BLaER1 (cell line): ENCODE measurements around the gene BEST3.

Source experiments
- H3K27ac ChIP-seq: shearing (Covaris generic); formaldehyde crosslinking; 2 replicates; pipeline ENCODE4 v1.8.1; 2022
- H3K27me3 ChIP-seq: shearing (Covaris generic); formaldehyde crosslinking; 2 replicates; pipeline ENCODE4 v1.8.1; 2022
- H3K36me3 ChIP-seq: shearing (Covaris generic); formaldehyde crosslinking; 2 replicates; pipeline ENCODE4 v1.8.1; 2022
- H3K4me1 ChIP-seq: shearing (Covaris generic); formaldehyde crosslinking; 2 replicates; pipeline ENCODE4 v1.8.1; 2022
- H3K4me2 ChIP-seq: shearing (Covaris generic); formaldehyde crosslinking; 2 replicates; pipeline ENCODE4 v1.8.1; 2022
- H3K4me3 ChIP-seq: shearing (Covaris generic); formaldehyde crosslinking; 2 replicates; pipeline ENCODE4 v1.8.1; 2022
- H3K9ac ChIP-seq: shearing (Covaris generic); formaldehyde crosslinking; 2 replicates; pipeline ENCODE4 v1.8.1; 2022
- H3K9me3 ChIP-seq: shearing (Covaris generic); formaldehyde crosslinking; 2 replicates; pipeline ENCODE4 v1.8.1; 2022
- H4K20me1 ChIP-seq: shearing (Covaris generic); formaldehyde crosslinking; 2 replicates; pipeline ENCODE4 v1.8.1; 2022
- Cebpa-rat ChIP-seq: shearing (Covaris generic); IDR thresholded peaks from 2 replicates; pipeline ENCODE4 v1.8.1; 2022

Gene BEST3

GRCh38 chr12:69719336-69720316 is 20.5 kb upstream of the BEST3 start:
- TF ChIP-seq Cebpa-rat, result no peak
- 0 out of 2 replicates have a peak, but pooled peaks cover 7% of the 10 kb centered on the region for H3K4me1 ChIP-seq
- H3K4me2 ChIP-seq, result no peak overlapping the region

GRCh38 chr12:69714542-69714941 is 15.4 kb upstream of the BEST3 start:
- Histone ChIP-seq H4K20me1 (no peaks in the 10 kb centered on the region), H3K9me3 (no peaks in the 10 kb centered on the region), H3K27ac (no peak overlapping the region), H3K4me3 (no peak overlapping the region), H3K4me1 (0 out of 2 replicates have a peak, but pooled peaks cover 5% of the 10 kb centered on the region), H3K4me2 (no peak overlapping the region), H3K9ac (no peak overlapping the region), H3K27me3 (no peaks in the 10 kb centered on the region), H3K36me3 (no peaks in the 10 kb centered on the region)
- TF ChIP-seq Cebpa-rat, result no peak

More at GRCh38 chr12:69719336-69720316, 20.5 kb upstream of the BEST3 start:
- no peaks in the 10 kb centered on the region for H3K9me3 ChIP-seq
- H3K4me3 ChIP-seq, result no peak overlapping the region
- no peaks in the 10 kb centered on the region for H4K20me1 ChIP-seq
- no peak overlapping the region for H3K9ac ChIP-seq
- no peaks in the 10 kb centered on the region for H3K36me3 ChIP-seq
- H3K27ac ChIP-seq, result no peak overlapping the region
- H3K27me3 ChIP-seq, result no peaks in the 10 kb centered on the region

GRCh38 chr12:69712826-69713225 is 13.7 kb upstream of the BEST3 start:
- no peak overlapping the region for H3K9ac ChIP-seq
- H3K36me3 ChIP-seq, result no peaks in the 10 kb centered on the region
- no peaks in the 10 kb centered on the region for H3K27me3 ChIP-seq
- no peak overlapping the region for H3K4me3 ChIP-seq
- no peaks in the 10 kb centered on the region for H4K20me1 ChIP-seq
- TF ChIP-seq Cebpa-rat, result no peak
- H3K9me3 ChIP-seq, result no peaks in the 10 kb centered on the region
- H3K4me1 ChIP-seq, result no peaks in the 10 kb centered on the region
- no peak overlapping the region for H3K4me2 ChIP-seq
- no peak overlapping the region for H3K27ac ChIP-seq

DNA sequence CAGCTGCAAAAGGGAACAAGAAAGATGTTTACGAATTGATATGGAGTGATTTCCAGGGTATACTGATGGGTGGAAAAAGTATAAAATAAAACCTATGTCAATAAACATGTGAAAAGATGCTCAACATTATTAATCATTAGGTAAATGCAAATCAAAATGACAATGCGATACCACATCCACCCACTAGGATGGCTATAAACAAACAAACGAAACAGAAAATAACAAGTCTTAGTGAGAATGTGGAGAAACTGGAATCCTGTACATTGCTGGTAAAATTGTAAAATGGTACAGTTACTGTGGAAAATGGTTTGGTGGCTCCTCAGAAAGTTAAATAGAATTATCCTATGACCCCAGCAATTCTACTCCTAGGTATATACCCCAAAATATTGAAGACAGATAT is 9.5 kb upstream of the BEST3 start:
- Histone ChIP-seq H3K27me3 (no peaks in the 10 kb centered on the region), H3K9me3 (no peaks in the 10 kb centered on the region), H3K4me3 (no peak overlapping the region), H3K36me3 (no peaks in the 10 kb centered on the region), H3K9ac (no peak overlapping the region), H4K20me1 (no peaks in the 10 kb centered on the region), H3K27ac (no peak overlapping the region), H3K4me1 (no peaks in the 10 kb centered on the region), H3K4me2 (no peak overlapping the region)
- TF ChIP-seq Cebpa-rat, result no peak

DNA sequence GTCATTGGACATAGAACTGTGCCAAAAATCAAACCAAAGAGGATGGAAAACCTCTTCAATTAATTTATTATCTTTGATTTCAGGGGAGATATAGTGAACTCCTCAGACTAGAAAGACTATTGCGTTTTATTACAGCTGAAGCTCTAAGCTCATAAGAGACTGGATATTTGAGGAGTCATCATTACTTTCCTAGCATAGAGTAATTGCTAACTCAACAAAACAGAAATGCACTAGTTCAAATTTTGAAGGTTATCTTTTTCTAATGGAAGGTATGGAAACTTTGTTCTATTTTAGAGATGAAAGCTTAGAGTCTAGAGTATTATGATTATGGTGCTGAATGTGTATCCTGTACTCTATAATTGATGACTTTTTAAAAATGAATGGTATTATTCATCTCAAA is 5.3 kb upstream of the BEST3 start:
- Histone ChIP-seq H3K9me3 (no peaks in the 10 kb centered on the region), H3K27ac (no peak overlapping the region), H3K36me3 (no peaks in the 10 kb centered on the region), H3K27me3 (no peaks in the 10 kb centered on the region), H3K4me1 (peaks cover 4% of the 10 kb centered on the region; the same call in 1 of the 2 replicates), H3K4me2 (no peak overlapping the region), H3K4me3 (no peak overlapping the region), H3K9ac (no peak overlapping the region), H4K20me1 (no peaks in the 10 kb centered on the region)
- no peak for TF ChIP-seq Cebpa-rat

GRCh38 chr12:69703146-69703642 is 4.1 kb upstream of the BEST3 start:
- Histone ChIP-seq H3K4me3 (no peak overlapping the region), H3K36me3 (no peaks in the 10 kb centered on the region), H3K9ac (no peak overlapping the region), H3K4me1 (peaks cover 7% of the 10 kb centered on the region; the same call in 1 of the 2 replicates), H4K20me1 (no peaks in the 10 kb centered on the region), H3K27me3 (no peaks in the 10 kb centered on the region), H3K27ac (no peak overlapping the region), H3K9me3 (no peaks in the 10 kb centered on the region), H3K4me2 (no peak overlapping the region)
- TF ChIP-seq Cebpa-rat, result no peak

DNA sequence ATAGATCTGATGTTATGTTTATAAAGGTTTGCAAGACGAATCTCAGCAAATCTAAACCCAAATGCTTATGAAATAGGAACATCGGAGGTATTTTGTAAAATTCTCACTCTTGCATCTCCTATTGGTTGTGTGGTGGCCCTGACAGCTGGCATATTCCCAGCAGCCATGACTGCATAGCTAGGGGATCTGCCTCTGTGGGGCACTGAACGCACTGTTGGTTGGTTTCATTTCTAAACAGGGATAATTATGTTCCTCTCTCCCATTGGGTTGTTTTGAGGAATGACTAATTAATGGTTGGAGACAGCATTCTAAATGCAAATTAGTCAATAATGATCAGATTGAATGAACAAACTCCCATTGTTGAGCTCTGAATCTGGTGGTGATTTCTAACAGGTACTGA is 2.7 kb upstream of the BEST3 start:
- Histone ChIP-seq H3K27ac (no peak overlapping the region), H3K4me2 (no peak overlapping the region), H3K4me3 (no peak overlapping the region), H3K27me3 (no peaks in the 10 kb centered on the region), H3K9me3 (no peaks in the 10 kb centered on the region), H4K20me1 (no peaks in the 10 kb centered on the region), H3K36me3 (no peaks in the 10 kb centered on the region), H3K9ac (no peak overlapping the region), H3K4me1 (peaks cover 7% of the 10 kb centered on the region; the same call in 1 of the 2 replicates)
- TF ChIP-seq Cebpa-rat, result no peak

GRCh38 chr12:69698054-69698453 is 1.0 kb downstream of the BEST3 start:
- no peaks in the 10 kb centered on the region for H3K9me3 ChIP-seq
- peaks cover 7% of the 10 kb centered on the region; the same call in 1 of the 2 replicates for H3K4me1 ChIP-seq
- H3K36me3 ChIP-seq, result no peaks in the 10 kb centered on the region
- no peaks in the 10 kb centered on the region for H4K20me1 ChIP-seq
- no peak overlapping the region for H3K4me2 ChIP-seq
- H3K27me3 ChIP-seq, result no peaks in the 10 kb centered on the region
- H3K9ac ChIP-seq, result no peak overlapping the region
- no peak overlapping the region for H3K27ac ChIP-seq
- TF ChIP-seq Cebpa-rat, result no peak
- H3K4me3 ChIP-seq, result no peak overlapping the region

GRCh38 chr12:69694123-69694522 is 5.0 kb downstream of the BEST3 start:
- TF ChIP-seq Cebpa-rat, result no peak
- Histone ChIP-seq H3K4me3 (no peak overlapping the region), H4K20me1 (no peaks in the 10 kb centered on the region), H3K27me3 (no peaks in the 10 kb centered on the region), H3K27ac (no peak overlapping the region), H3K9me3 (no peaks in the 10 kb centered on the region), H3K4me1 (peaks cover under 1% of the 10 kb centered on the region; the same call in 1 of the 2 replicates), H3K9ac (no peak overlapping the region), H3K4me2 (no peak overlapping the region), H3K36me3 (no peaks in the 10 kb centered on the region)

- no peak for TF ChIP-seq Cebpa-rat
- Histone ChIP-seq H3K36me3 (no peaks in the 10 kb centered on the region), H3K27me3 (no peaks in the 10 kb centered on the region), H3K4me1 (no peaks in the 10 kb centered on the region), H3K9ac (no peak overlapping the region), H3K4me2 (no peak overlapping the region), H3K4me3 (no peak overlapping the region), H3K27ac (no peak overlapping the region), H3K9me3 (no peaks in the 10 kb centered on the region), H4K20me1 (no peaks in the 10 kb centered on the region)
These were observed 9.5 kb downstream of the BEST3 start for GRCh38 chr12:69689638-69690037.
